Measurements from ENCODE around the gene NAGLU. TPM values are rescaled to one million over a fixed set of nuclear protein-coding genes. Genes with fewer than 3 reads are reported as not detected.

Gene NAGLU
- total RNA-seq: 31.9 TPM

DNA sequence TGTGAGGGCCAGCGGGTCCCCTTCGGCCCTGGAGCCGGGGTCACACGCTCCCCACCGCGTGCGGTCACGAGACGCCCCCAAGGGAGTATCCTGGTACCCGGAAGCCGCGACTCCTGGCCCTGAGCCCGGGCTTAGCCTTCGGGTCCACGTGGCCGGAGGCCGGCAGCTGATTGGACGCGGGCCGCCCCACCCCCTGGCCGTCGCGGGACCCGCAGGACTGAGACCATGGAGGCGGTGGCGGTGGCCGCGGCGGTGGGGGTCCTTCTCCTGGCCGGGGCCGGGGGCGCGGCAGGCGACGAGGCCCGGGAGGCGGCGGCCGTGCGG is at the start of gene NAGLU:
Gene NAGLU (plus strand): TSS at position 194 of the 324 bp plus-strand sequence. CDS start 32 bp downstream, at position 226.
- DNase-seq: peak; percentile 97

DNA sequence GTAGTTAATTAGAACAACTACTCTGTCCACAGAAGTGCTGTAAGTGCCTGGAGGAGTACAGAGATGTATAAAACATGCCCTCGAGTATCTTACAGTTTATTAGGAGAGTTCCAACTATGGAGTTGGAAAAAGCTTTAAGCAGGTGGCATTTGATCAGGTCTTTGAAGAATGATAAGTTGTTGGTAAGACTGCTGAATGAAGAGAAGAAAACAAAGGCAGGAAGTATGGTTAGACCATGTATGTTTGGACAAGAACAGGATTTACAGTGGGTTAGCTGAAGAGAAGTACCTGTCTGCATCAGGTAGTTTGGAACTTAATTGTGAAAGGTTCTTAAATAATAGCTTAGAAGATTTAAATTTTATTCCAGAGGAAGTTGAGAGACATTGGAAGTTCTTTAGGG is 48.0 kb upstream of the NAGLU start:
- no peak for DNase-seq

DNA sequence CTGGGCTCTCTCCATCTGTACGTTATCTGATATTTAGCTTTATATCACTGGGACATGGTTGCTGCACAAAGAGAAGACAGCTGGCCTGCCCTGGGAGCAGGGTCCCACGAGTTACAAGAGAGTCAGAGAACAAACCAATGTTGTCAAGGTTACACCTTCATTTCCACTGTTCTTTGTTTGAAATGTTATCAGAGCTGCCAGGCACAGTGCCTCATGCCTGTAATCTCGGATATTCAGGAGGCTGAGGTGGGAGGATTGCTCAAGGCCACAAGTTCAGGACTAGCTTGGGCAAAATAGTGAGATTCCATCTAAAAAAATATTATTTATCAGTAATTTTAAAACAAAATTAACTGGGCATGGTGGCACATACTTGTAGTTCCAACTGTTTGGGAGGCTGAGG is 42.7 kb upstream of the NAGLU start:
- DNase-seq: peak; percentile 28

DNA sequence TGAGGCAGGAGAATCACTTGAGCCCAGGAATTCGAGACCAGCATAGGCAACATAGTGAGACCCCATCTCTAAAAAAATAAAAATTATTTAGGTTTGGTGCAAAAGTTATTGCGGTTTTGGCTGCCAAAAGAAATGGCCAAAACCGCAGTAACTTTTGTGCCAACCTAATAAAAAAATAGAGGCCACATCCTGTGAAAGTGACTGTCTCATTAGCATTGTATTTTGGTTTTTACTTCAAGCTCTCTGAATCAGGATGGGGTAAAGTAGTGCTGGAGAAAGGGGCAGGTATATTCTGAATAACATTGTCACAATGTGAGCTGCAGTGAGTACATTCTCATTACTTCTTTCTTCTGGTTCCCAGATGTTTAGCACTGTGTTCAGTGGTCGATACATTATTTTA is 41.4 kb upstream of the NAGLU start:
- DNase-seq: no peak

DNA sequence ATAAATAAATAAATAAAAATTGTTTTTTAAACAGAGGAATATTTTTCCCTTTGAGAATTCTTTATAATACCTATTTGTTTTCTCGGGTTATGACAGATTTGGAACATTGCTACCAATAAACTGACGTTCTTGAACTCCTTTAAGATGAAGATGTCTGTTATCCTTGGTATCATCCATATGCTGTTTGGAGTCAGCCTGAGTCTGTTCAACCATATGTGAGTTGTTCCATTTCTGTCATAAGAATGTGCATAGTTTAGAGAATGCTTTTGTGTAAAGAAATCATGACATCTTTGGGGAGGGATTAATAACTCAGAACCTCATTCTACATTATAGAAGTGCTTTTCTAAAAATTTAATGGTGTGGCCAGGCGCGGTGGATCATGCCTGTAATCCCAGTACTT is 37.2 kb upstream of the NAGLU start:
- DNase-seq: no peak

DNA sequence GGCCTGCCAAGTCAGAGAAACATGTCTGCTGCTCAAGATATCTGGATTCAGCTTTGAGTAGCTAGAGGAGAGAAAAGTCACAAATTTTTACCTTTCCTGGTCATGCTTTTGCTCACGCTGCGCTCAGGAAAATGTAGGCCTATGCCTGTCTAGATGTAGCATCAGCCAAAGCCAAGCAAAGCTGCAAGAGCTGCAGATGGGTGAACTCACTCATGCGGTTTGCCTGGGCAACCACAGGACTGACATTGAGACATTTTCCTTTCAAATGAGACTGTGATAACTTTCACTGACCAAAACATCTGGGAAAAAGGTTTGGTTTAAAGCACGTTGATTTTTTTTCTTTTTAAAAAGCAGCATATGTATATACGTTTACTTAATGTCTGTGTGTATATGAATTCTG is 34.0 kb upstream of the NAGLU start:
- DNase-seq: no peak

DNA sequence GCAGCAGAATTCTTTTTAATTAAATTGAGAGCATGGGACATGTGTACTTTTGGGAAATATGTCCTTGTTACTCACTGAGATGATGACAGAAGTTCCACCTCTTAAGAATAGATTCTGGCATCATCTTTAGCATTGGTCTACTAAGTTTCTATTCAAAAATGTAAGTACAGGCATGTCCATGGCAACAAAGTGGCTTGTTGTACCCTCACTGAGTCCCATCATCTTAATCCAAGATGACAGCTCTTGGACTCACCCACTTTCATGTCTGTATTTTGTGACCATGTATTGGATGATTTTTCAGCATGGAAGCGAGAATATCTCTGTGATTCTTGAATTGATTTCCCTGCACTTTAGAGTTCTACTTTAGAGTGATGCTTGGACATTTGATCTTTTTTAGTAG is 33.1 kb upstream of the NAGLU start:
- DNase-seq: no peak

DNA sequence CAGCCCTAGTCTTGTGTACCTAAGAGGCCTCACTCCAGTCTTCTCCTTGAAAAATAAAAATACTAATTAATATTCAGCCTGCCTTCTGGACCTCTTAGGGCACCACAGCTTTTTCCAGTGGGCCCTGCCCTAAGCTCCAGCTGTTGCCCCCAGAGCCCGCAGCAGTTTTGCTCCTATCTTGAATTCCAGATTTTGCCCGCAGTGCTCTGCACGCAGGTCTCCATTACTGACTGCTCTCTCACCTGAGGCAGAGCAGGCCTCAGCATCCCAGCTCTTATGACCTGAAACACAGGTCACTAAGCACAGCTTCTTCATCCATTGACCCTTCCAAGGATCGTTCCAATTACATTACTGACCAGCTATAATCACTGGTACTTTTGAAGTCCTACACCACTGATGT is 28.4 kb upstream of the NAGLU start:
- no peak for DNase-seq

DNA sequence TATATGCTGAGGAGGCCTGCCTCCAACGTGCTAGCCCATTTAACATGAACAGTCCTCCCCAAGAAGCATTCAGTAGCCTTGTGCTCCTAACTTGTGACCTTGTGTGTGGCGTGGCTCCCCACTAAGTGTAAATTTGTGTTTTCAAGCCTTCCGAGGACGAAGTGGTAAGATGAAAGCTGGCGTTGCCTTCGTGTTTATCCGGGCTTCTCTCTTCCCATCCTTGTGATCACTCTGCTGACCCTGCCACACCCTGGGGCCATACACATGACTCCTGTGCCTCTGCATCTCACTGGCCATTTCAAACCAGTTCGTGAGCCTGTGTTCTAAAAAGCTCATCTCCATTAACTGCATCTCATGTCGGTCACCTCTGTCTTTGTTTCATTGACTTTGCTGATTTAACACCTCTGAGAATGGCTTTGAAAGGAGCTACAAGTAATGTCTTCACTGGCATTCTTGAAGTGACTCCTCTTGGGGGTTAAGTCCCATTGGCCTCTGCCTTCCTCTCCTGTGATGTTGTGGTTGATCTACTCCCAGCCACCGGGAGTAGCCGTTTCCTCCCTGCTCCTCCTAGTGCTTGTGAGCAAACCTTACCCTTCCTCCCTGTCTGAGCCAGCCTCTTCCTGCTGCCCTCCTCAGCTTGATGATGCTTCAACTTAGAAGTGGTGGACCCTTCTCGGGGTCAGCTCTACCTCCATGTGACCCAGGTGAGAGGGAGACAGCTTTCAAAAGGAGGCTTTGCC is 27.4 kb upstream of the NAGLU start:
- DNase-seq: no peak

DNA sequence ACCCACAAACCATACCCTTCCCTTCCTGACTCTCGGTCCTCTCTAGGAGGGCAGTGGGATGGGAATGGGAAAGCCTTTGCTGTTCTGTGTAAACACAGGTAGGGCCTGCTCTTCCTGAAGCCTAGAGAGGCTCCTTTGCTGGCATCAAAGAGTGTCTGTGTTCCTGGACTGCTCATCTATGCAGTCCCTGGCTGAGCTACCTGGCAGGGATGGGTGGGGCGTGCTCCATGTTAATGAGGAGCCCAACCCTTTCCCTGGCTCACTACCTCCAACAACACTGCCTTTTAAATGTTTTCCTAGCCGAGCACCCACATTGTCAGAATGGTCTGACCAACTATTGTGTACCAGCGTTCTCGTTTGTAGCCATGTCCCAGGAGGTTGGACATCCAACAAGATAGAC is 26.6 kb upstream of the NAGLU start:
- DNase-seq: no peak

DNA sequence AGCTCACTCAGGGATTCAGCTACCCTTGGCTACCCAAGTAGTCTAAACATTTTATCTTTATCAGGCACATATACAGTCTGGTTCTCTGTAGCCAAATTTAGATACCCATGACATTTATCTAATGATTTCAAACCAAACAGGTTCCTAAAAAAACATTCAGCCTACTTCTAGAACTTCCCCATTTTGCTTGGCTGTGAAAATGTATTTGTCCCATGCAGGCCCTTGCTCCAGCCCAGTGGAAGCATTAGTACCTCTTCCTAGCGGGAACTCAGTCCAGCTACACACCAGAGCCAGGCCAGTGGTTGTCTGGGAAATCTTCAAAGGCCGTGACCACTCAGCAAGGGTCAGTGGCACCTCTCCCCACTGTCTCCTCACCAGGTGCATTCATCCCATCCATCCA is 26.2 kb upstream of the NAGLU start:
- no peak for DNase-seq

DNA sequence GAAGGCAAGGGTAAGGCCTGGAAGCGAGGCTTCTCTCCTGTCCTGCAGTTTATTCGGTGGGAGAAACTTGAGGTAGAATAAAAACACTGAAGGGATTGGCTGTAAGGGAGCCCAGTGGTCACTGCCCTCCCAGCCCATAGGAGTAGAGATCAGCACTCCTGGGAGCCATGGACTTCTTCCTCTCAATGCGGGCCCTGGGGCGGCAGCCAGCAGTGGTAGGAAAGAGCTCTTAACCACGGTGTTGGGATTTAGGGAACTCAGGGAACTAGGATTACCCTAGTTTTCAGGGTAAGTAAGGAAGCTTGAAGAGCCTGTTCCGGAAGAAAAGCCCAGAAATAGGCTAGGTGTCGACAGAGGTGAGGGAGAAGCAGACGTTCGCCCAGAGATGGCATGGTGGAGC is 23.8 kb upstream of the NAGLU start:
- no peak for DNase-seq

DNA sequence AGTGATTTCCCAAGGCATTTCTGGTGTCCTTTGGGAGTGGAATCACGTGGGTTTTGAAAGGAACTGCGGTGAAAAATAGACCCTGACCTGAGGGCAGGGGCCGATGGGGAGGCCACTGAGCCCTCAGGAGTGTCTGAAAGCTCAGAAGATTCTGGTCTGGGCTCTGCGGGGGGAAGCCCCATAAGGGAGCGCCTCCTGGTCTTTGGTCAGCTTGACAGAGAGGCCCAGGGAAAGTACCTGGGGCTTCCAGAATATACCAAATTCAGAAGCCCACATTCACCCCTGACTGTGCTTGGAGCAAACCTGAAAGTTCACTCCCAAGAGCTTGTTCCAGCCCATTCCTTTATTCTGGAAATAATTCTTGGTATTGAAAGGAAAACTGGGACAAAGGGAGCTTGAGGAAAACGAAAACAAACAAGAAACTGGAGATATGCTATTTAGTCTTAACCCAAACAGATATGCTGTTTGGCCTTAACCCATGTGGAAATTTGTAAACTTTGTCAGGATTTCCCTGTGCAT is 23.2 kb upstream of the NAGLU start:
- no peak for DNase-seq

DNA sequence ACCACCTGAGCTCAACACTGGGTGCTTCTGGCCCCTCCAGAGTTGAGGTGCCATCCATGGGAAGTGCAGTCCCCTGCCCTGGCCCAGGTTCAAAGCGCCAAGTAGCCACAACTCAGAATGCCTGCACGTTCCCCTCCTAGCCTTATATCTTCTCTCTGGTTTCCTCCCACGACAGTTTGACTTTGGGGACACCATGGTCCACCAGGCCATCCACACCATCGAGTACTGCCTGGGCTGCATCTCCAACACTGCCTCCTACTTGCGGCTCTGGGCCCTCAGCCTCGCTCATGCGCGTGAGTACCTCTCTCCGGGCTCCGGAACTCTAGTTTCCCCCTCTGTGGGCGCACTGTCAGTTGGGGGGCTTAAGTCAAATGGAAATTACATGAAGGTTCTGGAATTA is 22.4 kb upstream of the NAGLU start:
- DNase-seq: no peak

DNA sequence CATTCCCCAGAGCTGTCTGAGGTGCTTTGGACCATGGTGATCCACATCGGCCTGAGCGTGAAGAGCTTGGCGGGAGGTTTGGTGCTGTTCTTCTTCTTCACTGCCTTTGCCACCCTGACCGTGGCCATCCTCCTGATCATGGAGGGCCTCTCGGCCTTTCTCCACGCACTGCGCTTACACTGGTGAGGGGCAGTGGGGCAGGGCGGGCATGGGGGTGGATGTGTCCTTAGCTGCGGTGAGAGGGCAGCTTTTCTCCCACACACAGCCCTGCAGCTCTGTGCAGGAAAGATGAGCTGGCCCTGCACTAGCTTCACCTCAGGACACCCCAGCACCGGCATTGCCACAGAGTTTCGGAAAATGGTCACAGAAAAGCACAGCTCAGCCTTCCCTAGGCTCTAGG is 21.8 kb upstream of the NAGLU start:
- DNase-seq: no peak

DNA sequence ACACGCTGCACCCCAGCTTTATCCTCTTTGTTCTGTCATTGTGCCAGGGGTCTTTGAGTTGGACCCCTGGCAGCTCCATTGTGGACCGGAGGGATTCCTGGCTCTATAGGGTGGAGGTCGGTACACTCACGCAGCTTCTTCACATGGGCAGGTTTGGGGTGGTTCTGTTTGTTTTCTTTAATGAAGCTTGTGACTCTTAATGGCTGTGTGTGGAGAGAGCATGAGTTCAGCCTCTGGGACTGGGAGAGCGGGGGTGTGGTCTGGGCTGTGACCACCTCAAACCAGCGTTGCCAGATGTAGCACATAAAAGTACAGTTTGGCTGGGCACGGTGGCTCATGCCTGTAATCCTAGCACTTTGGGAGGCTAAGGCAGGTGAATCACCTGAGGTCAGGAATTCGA is 21.2 kb upstream of the NAGLU start:
- DNase-seq: no peak

DNA sequence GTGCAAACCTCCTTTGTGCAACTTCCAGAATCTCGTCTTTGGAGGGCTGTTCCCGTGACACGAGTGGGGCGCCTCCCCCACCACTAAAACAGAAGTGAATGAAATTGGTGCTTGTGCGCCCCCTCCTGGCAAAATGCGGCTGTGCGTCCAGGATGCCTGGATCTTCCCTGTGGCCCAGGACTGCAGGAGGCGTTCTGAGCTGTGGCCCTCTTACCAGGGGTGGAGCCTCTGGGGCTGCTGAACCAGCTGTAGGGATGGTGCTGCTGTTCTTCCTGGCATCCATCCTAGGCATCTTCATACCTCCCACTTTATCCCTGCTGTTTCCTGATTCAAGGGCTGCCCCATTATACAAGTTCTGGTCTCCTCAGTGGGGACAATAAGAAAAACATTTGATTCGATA is 18.5 kb upstream of the NAGLU start:
- DNase-seq: peak; percentile 86

DNA sequence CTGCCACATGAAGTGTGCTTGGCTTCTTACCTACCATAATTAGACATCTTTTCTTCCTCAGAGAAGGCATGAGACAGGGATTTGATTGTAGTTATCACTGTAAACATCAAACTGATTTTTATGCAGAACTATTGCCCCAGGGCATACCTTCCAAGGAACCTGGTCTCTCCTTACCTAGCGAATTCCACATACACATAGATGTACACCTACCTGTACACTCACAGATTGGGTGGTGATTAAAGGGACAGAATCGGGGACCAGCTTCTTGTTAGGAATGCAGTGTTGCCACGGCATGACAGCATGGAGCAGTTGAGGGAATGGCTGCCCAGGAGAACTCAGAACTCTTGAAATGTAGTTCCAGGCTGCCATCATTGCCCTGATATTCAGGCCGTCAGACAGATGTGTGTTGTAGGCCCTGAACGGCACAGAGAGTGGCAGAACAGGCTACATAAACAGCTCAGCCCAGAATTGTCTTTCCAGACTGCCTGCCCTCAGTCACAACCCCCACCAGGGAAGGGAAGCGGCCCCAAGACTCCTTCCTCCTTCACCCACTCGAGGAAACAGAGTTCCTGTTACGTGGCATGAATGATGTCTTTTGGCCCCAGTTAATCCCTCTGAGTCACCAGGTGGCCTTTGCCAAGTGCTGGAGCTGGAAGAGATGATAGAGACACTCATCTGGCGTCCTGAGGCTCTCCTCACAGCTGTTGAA is 17.8 kb upstream of the NAGLU start:
- peak; percentile 87 for DNase-seq

DNA sequence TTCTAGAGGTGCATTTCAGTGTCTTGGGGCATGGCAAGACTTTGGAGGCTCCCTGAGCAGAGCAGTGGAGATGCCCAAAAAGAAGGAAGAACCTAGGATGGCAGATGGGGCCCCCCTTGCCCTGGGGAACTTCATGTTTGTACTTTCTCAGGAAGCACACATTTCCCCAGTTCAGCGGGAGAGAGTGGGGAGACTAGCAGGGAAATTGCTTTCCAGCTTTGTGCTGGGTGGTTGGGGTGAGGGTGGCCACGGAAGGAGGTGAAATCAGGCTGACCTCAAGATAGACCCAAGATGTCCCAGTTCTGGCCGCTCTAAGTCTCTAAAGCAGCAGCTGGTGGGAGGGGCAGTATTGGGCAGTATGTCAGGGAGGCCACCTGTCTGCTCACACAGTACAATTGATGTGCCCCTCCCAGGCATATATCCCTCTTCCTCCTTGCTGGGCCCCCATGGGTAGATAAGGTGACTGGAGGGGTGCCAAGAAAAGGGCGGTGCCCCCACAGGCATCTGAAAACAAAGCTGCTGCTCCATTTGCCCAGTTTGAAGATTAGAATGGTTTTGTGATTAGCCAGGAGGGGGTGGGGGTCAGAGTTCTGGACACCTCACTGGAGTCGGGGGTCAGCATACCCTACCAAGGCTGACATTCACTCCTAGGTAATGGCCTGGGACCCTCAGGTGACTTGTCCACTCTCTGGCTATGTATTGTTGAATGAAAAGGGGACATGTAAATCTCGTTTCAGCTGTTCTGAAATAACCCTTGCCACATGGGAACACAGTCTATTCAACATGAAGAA is 17.1 kb upstream of the NAGLU start:
- peak; percentile 86 for DNase-seq

DNA sequence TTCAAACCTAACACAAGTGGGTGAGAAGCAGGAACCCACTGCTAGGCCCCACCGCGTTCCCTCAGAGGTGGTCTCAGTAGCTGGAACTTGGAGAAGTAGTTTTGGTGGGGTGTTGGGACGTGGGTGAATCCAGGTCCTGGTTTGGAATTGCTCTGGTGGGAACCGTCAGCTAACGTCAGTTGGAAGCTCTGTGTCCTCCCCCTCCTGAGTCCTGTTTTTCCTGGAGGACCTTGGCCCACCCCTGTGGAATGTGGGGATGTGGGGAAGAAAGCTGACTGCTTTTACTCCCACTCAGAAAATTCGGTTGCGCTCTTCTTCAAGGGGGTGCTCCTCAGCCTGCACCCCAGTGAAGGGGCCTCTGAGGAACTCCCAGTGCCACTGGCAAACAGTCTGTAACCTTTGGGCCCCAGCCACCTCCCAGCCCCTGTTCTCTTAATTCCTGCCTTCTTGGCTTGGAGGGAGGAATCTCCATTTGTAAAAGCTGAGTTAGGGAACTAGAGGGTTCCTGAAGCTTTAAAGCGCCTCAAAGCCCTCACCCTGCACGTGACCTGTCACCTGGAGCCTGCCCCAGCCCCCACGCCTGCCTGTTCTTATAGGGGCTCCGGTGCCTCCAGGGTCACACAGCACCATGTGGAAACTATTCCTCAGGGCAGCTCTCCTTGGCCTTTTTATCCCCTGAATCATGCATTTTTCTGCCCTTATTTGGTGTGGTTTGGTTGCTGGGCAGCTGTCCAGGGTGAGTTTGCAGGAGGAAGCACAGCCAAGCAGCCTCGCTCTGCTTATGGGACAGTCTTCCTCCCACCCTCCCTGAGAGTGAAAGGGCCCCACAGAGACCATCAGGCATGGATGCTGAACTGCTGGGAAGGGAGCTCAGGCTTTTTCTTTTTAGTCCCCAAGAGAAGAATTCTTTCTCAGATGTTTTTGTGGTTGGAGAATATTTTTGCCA is 16.2 kb upstream of the NAGLU start:
- peak; percentile 95 for DNase-seq

DNA sequence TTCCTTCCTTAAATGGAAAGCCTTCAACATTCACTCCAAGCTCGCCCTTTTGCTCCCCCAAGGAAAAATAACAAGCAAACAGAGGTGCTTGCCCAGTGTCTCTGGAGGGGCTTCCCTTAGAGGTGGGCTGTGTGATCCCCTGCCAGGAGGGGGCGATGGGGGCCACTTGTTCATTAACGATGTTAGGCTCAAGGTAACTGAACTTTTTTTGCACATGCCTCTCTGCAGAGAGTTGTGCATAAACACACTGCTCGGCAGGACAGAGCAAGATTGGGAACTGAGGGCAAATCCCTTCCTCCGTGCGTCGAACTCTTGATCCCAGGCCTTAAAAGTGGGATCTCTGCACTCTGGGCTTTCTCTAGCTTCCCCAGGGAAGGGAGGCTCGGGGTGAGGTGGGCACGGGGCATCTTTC is 15.5 kb upstream of the NAGLU start:
- DNase-seq: no peak

DNA sequence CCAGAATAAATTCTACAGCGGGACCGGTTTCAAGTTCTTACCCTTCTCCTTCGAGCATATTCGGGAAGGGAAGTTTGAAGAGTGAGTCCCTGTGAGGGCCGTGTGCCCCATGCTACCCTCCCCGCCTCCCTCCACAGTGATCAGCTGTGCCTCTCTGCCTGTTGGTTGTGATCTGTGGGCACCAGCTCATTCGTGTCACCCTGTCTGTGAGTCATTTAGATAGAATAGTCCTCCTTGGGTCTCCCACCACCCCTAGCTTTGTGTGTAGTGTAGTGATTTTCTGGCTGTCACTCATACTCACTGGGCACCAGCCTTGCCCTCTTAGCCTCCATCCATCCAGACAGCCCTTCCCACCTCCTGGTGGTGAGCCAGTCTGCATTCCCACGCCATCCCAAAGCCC is 15.0 kb upstream of the NAGLU start:
- DNase-seq: no peak

Measured in tongue (tissue), 2 donors.